GM19452 (cell line): ENCODE results near the gene PKDCC.
"Not testable (repeated sequence)": the region's sequence is repeated elsewhere in the genome, so short reads cannot be mapped to it uniquely, and the experiment has no call there.

Experiments
- ATAC-seq: cut with Tn5 transposase; IDR thresholded peaks from one replicate; pipeline ENCODE4 v1.9.1; 2021; ENCODE audit not compliant: unreplicated experiment

The PKDCC gene

DNA sequence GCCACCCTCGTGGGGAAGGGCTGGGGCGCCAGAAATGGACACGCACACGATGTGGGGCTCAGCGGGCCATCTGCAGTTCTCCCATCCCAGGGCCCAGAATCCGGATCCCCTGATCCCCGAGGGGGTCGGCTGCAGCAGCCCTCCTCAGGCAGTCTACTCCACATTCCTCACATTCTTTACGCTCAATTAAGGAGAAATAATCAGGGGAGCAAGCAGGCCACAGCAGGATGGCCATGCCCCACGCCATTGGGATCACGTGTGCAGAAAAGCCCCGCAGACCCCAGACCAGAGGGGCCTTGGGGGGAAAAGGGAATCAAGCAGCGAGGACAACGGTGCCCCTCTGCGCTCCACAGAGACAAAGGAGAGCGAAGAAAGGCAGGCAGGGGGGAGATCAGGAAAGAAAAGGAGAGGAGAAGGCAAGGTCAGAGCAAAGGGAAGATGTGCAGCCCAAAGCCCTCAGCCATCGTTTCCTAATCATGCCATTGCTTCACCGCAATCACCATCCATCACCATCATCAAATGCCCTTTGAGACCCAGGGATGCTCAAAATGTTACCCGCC, 17.5 kb upstream of the PKDCC start:
- ATAC-seq, result no peak

DNA sequence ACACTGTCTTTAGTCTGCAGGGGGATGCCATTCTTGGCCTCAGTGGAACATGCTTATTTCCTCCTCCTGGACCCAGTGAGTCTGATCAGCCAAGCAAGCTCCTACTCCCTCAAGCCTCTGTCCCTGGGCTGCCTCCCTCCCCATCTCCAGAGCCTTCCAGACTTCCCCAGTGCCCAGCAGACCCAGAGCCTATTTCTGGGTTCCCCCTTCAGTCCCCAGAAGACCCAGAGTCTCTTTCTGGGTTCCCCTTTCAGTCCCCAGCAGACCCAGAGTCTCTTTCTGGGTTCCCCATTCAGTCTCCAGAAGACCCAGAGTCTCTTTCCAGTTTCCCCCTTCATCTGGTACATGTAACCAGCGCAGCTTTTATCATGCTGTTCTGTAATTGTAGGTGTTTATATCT, 17.0 kb upstream of the PKDCC start:
- ATAC-seq, result no peak

DNA sequence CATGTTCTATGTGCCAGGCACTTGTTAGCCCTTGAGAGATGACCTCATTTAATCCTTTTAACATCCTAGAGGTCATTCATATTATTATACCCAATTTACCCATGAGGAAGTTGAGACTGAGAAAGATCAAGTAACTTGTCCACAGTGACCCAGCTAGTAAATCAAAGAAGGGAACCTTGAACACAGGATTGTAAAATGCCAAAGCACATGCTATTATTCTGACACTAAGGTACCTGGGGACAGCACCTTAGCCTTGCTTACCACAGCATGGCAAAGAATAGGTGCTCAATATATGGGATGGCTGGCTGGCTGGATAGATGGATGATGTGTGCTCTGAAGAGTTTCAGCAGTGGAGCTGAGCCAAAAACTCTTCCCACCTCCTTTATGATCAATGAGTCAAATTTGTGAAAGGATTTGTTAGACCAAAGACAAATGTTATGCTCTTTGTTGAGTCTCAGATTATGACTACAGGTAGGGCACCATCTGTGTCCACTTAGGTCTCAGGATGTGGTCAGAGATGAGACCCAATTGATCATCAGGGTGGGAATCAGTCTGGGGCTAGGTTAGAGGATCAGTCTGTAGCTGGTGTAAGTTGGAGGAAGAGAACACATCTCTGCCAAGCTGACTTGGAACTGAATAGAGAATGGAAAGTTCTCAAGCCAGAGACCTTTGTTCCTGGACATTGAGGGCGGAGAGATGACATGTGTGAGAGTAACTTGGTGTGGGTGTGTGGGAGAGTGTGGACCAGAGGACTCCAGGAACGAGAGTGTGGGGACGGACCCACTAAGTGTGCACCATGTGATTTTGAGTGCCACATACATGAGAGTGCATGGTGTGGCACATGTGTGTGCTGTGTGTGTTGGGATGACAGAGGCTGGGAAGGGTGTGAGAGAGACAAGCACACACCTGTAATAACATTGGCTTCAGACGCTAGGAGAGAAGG, 16.3 kb upstream of the PKDCC start:
- ATAC-seq, result no peak

DNA sequence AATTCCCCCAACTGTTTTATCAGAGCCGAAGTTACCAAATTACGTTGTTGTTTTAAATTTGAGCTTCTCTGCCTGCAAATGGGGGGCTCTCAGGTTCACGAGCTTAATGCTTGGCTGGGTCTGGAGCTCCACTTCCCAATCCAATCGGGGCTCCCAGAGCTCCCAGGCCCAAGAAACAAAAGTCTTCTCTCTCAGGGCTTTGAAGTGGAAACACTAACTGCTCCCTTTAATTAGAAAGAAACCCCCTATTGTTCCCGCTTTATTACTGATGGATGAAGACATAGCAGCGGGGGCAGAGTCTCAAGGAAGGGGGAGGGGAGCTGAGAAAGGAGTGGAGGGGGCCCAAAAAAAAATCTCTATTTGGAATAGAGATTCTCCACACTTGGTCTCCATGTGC, 15.6 kb upstream of the PKDCC start:
- ATAC-seq, result no peak

DNA sequence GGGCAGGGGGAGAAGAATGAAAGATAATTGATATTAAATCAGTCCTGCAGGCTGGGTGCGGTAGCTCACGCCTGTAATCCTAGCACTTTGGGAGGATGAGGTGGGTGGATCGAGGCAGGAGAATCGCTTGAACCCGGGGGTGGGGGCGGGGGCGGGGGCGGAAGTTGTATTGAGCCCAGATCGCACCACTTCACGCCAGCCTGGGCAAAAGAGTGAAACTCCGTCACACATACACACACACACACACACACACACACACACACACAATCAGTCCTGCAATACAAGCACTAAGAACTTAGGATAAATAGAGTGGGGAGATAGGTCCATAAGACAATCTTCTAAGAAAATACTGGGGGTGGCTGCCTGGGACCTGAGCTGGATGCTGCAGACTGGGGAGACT, 15.1 kb upstream of the PKDCC start:
- no peak for ATAC-seq

DNA sequence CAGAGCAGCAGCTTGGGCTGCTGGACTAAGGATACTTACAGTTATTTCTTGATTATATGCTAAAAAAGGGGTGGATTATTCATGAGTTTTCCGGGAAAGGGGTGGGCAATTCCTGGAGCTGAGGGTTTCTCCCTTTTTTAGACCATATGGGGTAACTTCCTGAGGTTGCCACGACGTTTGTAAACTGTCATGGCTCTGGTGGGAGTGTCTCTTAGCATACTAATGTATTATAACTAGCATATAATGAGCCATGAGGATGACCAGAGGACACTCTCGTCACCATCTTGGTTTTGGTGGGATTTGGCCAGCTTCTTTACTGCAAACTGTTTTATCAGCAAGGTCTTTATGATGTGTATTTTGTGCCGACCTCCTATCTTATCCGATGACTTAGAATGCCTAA, 13.7 kb upstream of the PKDCC start:
- not testable (repeated sequence) for ATAC-seq

DNA sequence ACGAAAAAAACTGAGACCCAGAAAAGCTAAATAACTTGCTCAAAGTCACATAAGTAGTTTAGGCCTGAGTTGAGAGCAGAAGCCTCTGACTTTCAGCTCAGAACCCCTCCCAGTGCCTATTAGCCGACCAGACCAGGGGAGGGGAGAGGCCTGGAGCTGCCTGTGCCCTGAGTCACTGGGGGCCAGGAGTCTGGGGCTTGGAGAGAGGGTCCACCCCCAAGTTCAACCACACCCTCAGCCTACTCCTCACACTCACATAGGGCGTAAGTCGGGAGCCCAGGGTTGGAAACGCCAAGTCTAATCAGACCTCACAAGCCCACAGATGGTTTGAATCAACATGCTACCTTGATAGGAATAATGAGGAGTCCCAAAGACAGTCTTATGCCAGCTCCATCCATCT, 12.6 kb upstream of the PKDCC start:
- ATAC-seq, result no peak

DNA sequence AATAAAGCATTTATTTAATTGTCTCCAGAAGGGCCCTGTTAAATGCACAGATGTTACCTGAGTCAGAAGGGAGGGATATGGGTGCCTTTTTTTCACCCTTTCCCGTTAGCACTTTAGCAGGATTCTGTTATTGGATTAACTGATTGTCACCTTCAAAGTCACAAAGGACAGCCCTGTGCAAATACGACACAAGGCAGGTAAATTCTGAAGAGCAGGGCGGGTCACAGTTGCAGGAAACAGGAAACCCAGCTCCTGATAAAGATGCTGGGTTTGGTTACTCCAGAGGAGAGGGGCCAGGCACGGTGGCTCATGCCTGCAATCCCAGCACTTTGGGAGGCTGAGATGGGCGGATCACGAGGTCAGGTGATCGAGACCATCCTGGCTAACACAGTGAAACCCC, 11.4 kb upstream of the PKDCC start:
- no peak for ATAC-seq

DNA sequence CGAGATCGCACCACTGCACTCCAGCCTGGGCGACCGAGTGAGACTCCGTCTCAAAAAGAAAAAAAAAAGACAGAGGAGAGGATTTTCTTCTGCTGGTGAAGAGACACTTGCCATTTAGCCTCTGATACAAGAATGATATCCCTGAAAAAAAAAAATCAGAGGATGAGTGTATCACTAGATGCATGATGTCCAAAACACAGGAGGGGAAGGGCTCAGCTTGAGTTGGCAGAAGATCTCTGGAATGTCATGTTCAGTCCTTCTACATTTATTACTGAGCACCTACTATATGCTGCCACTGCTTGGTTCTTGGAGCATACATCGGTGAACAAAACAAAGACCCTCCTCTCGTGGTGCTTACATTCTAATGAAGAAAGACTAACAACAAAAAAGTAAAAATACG, 10.9 kb upstream of the PKDCC start:
- ATAC-seq, result no peak

DNA sequence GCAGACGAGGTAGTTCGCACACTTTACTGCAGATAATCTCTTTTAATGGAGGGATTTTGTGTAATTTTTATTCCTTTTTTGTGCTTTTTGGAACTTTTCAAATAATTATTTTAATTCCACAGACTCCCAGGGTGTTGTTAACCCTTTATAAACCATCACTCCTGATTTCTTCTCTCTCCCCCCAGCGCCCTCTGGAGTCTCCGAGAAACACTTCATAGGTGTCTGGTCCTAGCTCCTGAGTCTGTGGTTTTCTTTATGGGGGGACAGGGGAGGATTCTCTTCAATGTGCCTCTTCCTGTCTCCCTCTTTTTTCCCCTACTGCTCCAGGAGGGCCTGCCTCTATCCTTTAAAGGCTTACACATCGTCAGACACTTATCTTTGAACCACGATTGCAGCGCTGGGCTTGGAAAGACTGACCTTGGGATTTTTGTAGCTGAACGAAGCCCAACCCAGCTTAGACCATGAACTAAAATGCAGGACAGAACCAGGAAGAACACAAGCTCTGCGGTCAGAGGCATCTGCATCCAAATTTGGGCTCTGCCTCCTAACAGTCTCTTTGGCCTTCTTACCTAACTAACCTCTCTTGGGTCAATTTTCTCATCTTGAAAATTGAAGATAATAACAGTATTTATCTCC, 7.1 kb upstream of the PKDCC start:
- ATAC-seq, result no peak

DNA sequence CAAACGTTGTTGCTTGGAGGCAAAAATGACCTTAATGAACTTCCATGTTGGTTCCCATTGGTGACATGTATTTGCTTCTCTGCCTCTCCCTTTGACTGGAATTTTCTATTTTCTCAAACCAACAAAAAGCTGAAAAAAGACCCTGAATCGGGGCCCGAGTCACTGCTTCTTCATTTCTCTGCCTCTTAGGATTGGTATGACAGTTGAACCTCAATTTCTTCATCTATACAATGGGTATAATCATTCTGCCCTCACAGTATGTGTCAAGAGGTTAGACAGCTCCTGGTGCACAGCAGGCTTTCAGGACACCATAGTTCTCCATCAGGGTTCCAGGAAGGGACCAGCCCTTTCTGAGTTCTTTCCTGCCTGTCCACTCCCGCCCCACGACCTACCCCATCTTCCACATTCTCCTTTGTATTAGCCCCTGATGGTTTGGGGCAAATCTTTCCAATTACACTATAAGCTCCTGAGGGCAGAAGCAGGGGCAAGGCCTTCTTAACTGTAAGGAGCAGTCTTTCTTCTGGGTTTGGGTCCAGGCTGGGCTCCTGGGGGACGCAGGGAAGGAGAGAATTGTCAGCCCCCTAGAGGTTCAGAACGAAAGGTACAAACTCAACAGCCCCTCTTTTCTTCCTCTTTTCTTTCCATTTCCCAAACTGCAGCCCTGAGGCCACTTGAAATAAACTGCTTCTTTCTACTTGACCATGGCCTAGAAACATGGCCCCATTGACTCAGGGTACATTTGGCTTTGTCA, 6.3 kb upstream of the PKDCC start:
- no peak for ATAC-seq

DNA sequence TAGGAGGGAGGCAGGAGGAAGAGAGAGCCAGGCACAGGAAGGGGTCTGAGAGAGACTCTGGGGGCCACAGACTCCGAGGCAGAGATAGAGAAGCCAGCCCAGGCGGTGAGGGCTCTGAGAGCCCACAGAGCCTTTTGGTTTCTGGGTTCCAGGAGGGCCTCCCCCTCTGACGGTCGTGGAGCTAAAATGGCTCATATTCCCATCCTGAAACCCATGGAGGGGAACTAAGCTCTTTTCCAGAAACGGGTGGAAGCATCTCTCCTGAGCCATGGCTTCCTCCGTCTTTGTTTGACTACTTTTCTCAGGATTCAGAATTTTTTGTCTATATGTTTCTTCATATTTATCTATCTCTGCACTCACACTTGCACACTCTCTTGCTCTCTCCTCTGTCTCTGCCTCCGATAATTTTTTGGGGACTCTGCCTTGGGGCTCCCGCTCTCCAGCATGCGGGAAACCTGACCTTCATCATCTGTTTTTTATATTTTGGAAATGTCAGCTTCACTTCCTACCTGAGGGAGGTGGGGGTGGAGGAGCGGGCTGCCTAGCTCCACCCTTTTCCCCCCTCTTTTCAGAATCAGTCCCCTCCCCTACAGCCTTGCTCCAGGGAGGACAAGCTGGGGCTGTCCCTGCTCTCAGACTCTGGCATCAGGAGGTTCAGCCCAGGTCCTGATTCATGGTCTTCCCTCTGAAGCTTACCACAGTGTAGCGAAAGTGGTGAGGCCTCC, 5.0 kb upstream of the PKDCC start:
- ATAC-seq, result no peak

DNA sequence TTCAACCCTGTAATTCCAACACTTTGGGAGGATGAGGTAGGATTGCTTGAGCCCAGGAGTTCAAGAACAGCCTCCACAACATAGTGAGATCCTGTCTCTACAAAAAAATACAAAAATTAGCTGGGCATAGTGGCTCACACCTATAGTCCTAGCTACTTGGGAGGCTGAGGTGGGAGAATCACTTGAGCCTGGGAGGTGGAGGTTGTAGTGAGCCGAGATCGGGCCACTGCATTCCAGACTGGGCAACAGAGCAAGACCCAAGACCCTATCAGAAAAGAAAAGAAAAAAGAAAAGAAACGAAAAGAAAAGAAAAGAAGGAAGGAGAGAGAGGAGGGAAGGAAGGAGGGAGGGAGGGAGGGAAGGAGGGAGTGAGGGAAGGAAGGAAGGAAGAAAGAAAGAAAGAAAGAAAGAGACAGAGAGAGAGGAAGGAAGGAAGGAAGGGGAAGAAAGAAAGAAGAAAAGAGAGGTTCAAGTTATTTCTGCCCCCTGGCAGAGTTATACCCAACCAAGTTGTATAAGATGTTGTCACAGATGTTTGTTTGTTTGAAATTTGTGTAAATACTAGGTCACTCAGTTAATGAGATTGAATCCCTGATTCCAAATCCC, 3.9 kb upstream of the PKDCC start:
- no peak for ATAC-seq

DNA sequence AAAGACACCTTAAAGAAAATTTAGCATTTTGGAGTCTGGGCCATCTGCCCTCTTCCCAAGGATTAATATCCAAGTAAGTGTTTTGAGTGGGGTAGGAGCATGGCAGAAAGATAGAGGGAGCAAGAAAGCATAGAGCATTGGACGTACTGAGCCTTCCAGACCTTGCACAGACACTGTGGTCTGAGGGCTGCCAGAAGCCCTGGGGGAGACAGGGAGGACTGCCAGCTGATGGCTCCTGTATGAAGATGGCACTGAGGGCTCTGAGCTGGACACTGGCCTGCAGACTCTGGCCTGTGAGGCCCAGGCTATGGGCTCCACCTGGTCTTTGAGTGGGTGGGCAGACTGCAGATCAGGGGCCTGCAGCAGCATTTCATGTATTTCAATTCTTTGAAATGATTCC, 2.9 kb upstream of the PKDCC start:
- no peak for ATAC-seq

DNA sequence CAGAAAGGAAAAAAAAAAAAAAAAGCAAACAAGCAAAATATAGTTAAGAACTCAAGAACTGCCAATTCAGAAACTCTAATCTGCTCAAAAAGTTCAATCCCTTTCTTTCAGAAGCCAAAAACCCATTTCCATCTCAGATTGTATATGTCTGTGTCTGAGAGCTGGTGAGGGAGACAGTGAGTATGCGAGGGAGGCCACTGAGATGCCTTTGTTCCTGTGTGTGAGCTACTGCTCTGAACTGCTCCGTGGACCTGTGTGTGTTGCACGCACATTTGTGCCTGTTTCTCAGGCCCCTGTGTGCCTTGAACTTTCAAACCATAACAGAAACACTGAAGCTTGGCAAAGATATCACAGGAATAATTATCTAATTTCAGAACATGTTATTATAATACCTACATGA, 2.5 kb upstream of the PKDCC start:
- no peak for ATAC-seq

DNA sequence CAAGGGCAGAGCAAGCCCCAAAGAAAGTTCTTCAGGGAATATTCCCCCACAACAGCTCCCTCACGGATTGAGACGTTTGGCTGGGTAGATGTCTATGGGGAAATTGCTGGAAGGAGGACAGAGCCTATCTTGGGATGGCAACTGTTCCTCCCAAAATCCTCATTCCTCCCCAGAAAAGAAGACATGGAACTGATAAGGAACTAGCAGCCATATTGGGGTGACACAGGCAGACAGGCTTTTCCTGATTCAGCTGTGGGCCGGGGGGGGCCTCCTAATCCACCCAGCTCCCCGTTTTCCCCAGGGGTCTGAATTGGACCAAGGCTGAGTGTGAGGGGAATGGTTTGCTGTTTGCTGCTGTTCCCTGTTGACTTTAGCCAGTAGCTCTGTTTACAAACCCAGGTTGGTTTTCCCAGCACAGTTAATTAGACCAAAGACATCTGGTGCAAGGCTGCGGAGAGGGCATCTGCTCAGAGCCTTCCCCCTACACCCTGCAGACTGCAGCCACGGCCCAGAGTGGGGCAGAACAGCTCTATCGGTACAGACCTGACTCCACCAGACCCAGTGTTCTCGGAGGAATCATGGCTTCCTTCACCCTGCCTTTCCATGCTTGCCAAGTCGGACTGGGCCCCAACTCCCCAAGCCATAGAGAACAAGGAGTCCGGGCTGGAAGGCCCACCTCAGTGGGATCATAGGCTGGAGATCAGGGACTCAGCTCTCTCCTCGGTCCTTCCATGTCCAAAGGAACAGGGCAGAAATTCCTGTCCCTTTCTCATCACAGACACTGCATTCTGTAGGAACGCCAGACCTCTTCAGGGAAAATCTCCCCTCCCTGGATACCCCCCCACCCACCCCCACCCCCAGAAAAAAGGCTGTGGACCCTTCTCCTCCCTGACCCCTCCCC, 1.7 kb upstream of the PKDCC start:
- ATAC-seq, result no peak

DNA sequence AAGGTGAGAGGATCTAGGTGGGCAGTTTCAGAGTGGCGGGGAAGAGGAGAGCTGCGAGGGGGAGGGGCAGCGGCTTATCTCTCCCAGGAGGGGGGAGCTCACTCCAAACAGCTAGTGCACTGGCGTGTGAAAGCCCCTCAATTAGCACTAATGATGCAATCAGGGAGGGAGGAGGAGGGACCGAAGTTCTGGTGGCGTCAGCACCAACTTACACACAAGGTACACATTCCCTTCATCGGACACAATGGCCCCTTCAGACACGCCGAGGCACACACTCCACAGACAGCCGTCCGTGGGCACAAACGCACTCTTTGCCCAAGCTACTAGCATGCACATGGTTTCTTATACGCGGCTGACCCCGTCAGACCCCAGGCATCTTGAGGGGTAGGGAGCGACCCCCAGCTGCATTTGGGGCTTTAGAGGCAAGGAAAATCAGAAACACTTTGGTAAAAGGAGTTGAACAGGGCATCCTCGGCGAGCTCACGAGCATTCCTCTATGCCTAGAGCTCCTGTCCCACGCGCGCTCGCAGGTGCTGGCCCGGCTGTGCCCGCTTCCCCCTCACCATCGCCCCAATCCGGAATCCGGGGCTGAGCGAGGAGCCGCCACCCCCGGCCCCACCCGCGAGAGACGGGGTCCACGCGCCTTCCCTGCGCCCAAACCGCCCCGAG, 868 bp upstream of the PKDCC start:
- no peak for ATAC-seq

DNA sequence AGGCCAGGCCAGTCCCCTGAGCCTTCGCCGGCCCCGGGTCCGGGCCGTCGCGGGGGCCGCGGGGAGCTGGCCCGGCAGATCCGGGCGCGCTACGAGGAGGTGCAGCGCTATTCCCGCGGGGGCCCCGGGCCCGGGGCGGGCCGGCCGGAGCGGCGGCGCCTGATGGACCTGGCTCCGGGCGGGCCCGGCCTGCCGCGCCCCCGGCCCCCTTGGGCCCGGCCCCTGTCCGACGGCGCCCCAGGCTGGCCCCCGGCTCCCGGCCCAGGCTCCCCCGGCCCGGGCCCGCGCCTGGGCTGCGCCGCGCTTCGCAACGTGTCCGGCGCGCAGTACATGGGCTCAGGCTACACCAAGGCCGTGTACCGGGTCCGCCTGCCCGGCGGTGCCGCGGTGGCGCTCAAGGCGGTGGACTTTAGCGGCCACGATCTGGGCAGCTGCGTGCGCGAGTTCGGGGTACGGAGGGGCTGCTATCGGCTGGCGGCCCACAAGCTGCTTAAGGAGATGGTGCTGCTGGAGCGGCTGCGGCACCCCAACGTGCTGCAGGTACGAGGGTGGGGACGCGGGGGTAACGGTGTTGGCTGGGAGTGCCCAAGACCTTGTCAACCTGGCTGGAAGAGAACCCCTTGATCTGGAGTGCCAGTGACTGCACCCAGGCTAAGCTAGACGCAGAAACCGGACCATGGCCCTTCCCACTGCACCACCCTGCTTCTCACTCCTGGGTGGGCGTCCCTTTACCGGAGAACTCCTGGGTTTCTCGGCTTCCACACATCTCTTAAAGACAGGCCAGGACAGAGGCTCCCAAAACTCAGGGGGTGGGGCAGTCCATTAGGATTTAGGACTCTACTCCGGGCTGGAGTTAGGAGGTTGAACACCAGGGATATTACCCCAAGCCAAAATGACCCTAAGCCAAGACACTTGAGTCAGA, 739 bp downstream of the PKDCC start:
- ATAC-seq, result no peak
